ENCODE measurements around the gene GPR107.

GRCh38 chr9:130175355-130175754, 121.6 kb downstream of the GPR107 start:
- no peak for TF ChIP-seq CTCF (conservative IDR thresholded peaks at IDR 0.05; ENCODE audit: low read length)
- TF ChIP-seq EZH2phosphoT487 (IDR thresholded peaks at IDR 0.05; ENCODE audit: borderline replicate concordance, low read depth, low read length) = no peak
